ENCODE results near the gene ANKRD66. TPM values are rescaled to one million over a fixed set of nuclear protein-coding genes. Genes with fewer than 3 reads are reported as not detected.
"Not testable (repeated sequence)": the region's sequence is repeated elsewhere in the genome, so short reads cannot be mapped to it uniquely, and the experiment has no call there.

The ANKRD66 gene
- total RNA-seq, 1 donor from 2014 or later = not detected

DNA sequence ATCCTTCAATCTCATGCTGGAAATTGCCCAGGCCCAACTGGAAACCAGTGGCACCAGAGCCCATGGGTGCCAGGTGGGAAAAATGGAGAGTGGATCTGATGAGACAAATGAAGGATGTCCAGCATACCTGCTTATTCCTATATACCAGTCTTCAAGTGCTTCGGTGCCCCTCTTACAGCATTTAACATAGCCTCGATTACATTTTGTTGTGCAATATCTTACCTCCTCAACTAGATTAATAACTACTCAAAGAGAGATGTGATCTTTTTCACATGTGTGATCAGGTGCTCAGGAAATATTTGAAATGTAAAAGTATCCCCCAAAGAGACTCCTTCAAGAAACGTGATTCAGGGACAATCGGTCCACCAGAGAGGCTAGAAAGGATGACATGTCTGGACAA, 4.8 kb upstream of the ANKRD66 start:
- no peak for DNase-seq (ENCODE audit: low spot score)
- no peaks in the 10 kb centered on the region for H3K4me1 Mint-ChIP-seq (ENCODE audit: low read depth)
- no peak overlapping the region for H3K27ac Mint-ChIP-seq (ENCODE audit: unreplicated experiment)
- peaks cover 27% of the 10 kb centered on the region for H3K27me3 Mint-ChIP-seq (ENCODE audit: low read depth)
- TF ChIP-seq, protein P1, sequence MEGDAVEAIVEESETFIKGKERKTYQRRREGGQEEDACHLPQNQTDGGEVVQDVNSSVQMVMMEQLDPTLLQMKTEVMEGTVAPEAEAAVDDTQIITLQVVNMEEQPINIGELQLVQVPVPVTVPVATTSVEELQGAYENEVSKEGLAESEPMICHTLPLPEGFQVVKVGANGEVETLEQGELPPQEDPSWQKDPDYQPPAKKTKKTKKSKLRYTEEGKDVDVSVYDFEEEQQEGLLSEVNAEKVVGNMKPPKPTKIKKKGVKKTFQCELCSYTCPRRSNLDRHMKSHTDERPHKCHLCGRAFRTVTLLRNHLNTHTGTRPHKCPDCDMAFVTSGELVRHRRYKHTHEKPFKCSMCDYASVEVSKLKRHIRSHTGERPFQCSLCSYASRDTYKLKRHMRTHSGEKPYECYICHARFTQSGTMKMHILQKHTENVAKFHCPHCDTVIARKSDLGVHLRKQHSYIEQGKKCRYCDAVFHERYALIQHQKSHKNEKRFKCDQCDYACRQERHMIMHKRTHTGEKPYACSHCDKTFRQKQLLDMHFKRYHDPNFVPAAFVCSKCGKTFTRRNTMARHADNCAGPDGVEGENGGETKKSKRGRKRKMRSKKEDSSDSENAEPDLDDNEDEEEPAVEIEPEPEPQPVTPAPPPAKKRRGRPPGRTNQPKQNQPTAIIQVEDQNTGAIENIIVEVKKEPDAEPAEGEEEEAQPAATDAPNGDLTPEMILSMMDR (IDR thresholded peaks at IDR 0.05) = no peak
- peaks cover 2% of the 10 kb centered on the region for H3K36me3 Mint-ChIP-seq (ENCODE audit: low read depth)
- H3K9me3 Mint-ChIP-seq (ENCODE audit: low read depth) = no peaks in the 10 kb centered on the region
- no peak overlapping the region for H3K4me3 Mint-ChIP-seq (ENCODE audit: unreplicated experiment)

DNA sequence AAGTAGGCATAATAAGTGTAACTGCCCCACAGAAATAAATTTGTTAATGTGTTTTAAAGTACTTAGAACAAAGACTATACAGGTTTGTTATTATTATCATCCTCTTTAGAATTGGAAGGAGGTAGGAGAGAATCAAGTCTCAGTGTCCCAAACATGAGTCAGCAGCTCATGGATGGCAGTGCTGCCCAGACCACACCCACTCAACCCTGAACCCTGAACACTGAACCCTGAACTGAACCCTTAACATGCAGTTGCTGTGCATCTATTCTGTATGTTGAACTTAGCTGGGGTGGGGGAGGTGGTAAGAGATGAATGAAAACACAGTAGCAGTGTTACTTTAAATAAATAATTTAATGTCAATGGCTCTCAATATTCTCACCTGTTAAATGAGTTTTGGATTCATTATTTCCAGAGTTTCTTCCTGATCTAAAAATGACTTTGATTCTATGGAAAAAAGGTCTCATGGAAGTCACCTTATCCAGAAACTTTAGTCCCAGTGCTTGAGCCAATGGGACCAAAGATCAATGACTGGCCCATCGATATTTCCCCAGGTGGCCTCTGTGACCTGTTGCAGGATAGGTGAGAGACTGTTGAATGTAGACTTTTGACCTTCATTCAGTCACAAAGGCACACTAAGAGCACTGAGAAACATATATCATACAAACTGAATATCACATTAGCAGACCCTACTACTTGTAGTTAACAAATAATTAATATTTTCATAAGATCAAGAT, 3.1 kb upstream of the ANKRD66 start:
- Mint-ChIP-seq H3K9me3 (ENCODE audit: low read depth) (no peaks in the 10 kb centered on the region), H3K4me1 (ENCODE audit: low read depth) (no peaks in the 10 kb centered on the region), H3K36me3 (ENCODE audit: low read depth) (peaks cover 2% of the 10 kb centered on the region), H3K27ac (ENCODE audit: unreplicated experiment) (no peak overlapping the region), H3K4me3 (ENCODE audit: unreplicated experiment) (no peak overlapping the region), H3K27me3 (ENCODE audit: low read depth) (peaks cover 22% of the 10 kb centered on the region)
- TF ChIP-seq, protein P1 (IDR thresholded peaks at IDR 0.05) = no peak
- DNase-seq (ENCODE audit: low spot score) = no peak

- H3K27me3 Mint-ChIP-seq (ENCODE audit: low read depth) = peaks cover 22% of the 10 kb centered on the region
- H3K36me3 Mint-ChIP-seq (ENCODE audit: low read depth) = not testable (repeated sequence)
Measured at GRCh38 chr6:46744159-46744725, 2.5 kb upstream of the ANKRD66 start.

DNA sequence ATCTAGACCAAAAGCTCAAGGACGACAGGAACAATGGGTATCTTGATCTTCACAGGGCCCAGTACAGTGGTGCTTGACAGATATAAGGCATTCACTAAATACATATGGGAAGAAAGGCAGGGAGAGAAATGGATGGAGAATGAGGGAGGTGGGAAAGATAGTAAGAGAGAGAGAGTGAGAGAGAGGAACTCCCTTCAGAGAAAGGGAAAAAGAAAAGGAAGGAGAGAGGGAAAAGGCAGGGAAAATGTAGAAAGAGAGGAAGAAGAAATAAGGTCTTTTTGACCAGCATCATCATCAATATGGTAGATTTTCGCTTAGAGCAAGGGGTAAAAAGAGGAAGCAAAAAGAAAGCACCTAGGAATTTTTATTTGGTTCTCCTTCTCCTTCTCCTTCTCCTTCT, 760 bp upstream of the ANKRD66 start:
- Mint-ChIP-seq H3K36me3 (ENCODE audit: low read depth) (no peaks in the 10 kb centered on the region), H3K27me3 (ENCODE audit: low read depth) (peaks cover 16% of the 10 kb centered on the region), H3K9me3 (ENCODE audit: low read depth) (no peaks in the 10 kb centered on the region), H3K4me3 (ENCODE audit: unreplicated experiment) (no peak overlapping the region), H3K4me1 (ENCODE audit: low read depth) (no peaks in the 10 kb centered on the region), H3K27ac (ENCODE audit: unreplicated experiment) (no peak overlapping the region)
- TF ChIP-seq, protein P1 (IDR thresholded peaks at IDR 0.05) = no peak
- no peak for DNase-seq (ENCODE audit: low spot score)

More at GRCh38 chr6:46744159-46744725, 2.5 kb upstream of the ANKRD66 start:
- DNase-seq (ENCODE audit: low spot score); H3K4me3 Mint-ChIP-seq (ENCODE audit: unreplicated experiment); H3K9me3 Mint-ChIP-seq (ENCODE audit: low read depth); H3K27ac Mint-ChIP-seq (ENCODE audit: unreplicated experiment); H3K4me1 Mint-ChIP-seq (ENCODE audit: low read depth): not testable (repeated sequence)

- H3K27me3 Mint-ChIP-seq (ENCODE audit: low read depth) = peaks cover 16% of the 10 kb centered on the region
- H3K27ac Mint-ChIP-seq (ENCODE audit: unreplicated experiment) = no peak overlapping the region
- TF ChIP-seq, protein P1 (IDR thresholded peaks at IDR 0.05) = no peak
Measured at GRCh38 chr6:46748940-46749503, 2.3 kb downstream of the ANKRD66 start.

More at GRCh38 chr6:46748940-46749503, 2.3 kb downstream of the ANKRD66 start:
- Mint-ChIP-seq H3K36me3 (ENCODE audit: low read depth) (no peaks in the 10 kb centered on the region), H3K9me3 (ENCODE audit: low read depth) (no peaks in the 10 kb centered on the region), H3K4me1 (ENCODE audit: low read depth) (no peaks in the 10 kb centered on the region), H3K4me3 (ENCODE audit: unreplicated experiment) (no peak overlapping the region)
- no peak for DNase-seq (ENCODE audit: low spot score)
